Vagina (tissue), 2 donors: ENCODE data around the gene SRI. TPM values are rescaled to one million over a fixed set of nuclear protein-coding genes. Genes with fewer than 3 reads are reported as not detected.

ENCODE experiments used
- DNase-seq, 2 donors: peaks; one replicate each; pipeline ENCODE4 v3.0.0-alpha.2; 2017; ENCODE audit errors: extremely low spot score in 2 of 2
- H3K27ac ChIP-seq: fragments of 200-600 bp; sonication (generic); one replicate; pipeline ENCODE4 v1.5.1; 2019
- H3K27me3 ChIP-seq: fragments of 200-600 bp; sonication (generic); one replicate; pipeline ENCODE4 v1.5.1; 2019
- H3K36me3 ChIP-seq, 2 donors: fragments of 200-600 bp; sonication (generic); one replicate each; pipeline ENCODE4 v1.5.1; 2017 to 2019
- H3K4me1 ChIP-seq: fragments of 200-600 bp; sonication (generic); one replicate; pipeline ENCODE4 v1.5.1; 2019
- H3K4me3 ChIP-seq, 2 donors: fragments of 200-600 bp; sonication (generic); 1 replicate in 1 of 2; 2 replicates in 1 of 2; pipeline ENCODE4 v1.5.1; 2016 to 2019
- H3K9me3 ChIP-seq: fragments of 200-600 bp; sonication (generic); one replicate; pipeline ENCODE4 v1.5.1; 2019
- POLR2A ChIP-seq, 2 donors: fragments of 450-650 bp; IDR thresholded peaks; one replicate each; pipeline ENCODE4 v1.6.1; 2017; ENCODE audit warnings: antibody characterized with exemption in 2 of 2, mild to moderate bottlenecking in 2 of 2, moderate library complexity in 2 of 2
- POLR2AphosphoS5 ChIP-seq, 2 donors: sonication (generic); formaldehyde crosslinking; IDR thresholded peaks; one replicate each; pipeline ENCODE4 v1.9.0; 2017; ENCODE audit warnings: antibody characterized with exemption in 2 of 2, mild to moderate bottlenecking in 2 of 2, low read depth in 1 of 2; ENCODE audit not compliant: insufficient read depth in 1 of 2
- intact Hi-C: fragments of 100-400 bp; cut with DNase I; formaldehyde crosslinking; loops from one replicate; pipeline ENCODE4 v1.15.1; 2023
- total RNA-seq: library from RNA; depleted of rRNA; stranded (reverse); fragments of >200 nt; gene quantifications from one replicate; pipeline ENCODE4 v1.2.3, GENCODE V29; 2016
- TF ChIP-seq, protein P1 (sequence below), 3 experiments: fragments of 450-650 bp in 2 of 3; fragments of 200-600 bp in 1 of 3; sonication (generic) in 1 of 3; IDR thresholded peaks; one replicate each; pipeline ENCODE4 v1.5.1; 2017 to 2019; ENCODE audit warnings: antibody characterized with exemption in 3 of 3, mild to moderate bottlenecking in 2 of 3, moderate library complexity in 2 of 3

Gene SRI
- total RNA-seq, 1 donor from 2014 or later = 53.0 TPM

DNA sequence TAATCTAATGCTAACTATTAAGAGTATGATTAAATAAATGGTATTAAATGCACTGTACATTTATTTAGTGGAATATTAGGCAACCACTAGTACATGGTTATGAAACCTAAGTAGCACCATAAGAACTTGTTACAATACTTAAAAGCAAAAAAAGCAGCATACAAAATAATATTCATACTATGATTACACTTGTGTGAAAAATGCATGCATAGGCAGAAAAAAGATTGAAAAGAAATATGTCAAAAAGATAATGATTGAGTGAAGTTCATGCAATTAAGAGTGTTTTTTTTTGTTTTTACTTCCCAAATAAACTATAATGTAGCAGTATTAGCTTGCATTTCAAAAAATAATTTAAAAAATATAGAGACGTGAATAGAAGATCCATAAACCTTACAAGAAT lies 20.0 kb upstream of the SRI start:
- TF ChIP-seq, protein P1, sequence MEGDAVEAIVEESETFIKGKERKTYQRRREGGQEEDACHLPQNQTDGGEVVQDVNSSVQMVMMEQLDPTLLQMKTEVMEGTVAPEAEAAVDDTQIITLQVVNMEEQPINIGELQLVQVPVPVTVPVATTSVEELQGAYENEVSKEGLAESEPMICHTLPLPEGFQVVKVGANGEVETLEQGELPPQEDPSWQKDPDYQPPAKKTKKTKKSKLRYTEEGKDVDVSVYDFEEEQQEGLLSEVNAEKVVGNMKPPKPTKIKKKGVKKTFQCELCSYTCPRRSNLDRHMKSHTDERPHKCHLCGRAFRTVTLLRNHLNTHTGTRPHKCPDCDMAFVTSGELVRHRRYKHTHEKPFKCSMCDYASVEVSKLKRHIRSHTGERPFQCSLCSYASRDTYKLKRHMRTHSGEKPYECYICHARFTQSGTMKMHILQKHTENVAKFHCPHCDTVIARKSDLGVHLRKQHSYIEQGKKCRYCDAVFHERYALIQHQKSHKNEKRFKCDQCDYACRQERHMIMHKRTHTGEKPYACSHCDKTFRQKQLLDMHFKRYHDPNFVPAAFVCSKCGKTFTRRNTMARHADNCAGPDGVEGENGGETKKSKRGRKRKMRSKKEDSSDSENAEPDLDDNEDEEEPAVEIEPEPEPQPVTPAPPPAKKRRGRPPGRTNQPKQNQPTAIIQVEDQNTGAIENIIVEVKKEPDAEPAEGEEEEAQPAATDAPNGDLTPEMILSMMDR (IDR thresholded peaks at IDR 0.05) = no peak
- no peak for TF ChIP-seq POLR2A (IDR thresholded peaks at IDR 0.05)
- no peak for TF ChIP-seq POLR2AphosphoS5 (IDR thresholded peaks at IDR 0.05; ENCODE audit: insufficient read depth in 1 of 2, low read depth in 1 of 2)
- no peaks in the 10 kb centered on the region for H3K36me3 ChIP-seq
- no peaks in the 10 kb centered on the region for H3K4me1 ChIP-seq
- no peak overlapping the region for H3K27ac ChIP-seq
- no peaks in the 10 kb centered on the region for H3K27me3 ChIP-seq
- intact Hi-C loops = no loop called here
- H3K4me3 ChIP-seq = no peak overlapping the region
- no peak for DNase-seq
- H3K9me3 ChIP-seq = no peaks in the 10 kb centered on the region

DNA sequence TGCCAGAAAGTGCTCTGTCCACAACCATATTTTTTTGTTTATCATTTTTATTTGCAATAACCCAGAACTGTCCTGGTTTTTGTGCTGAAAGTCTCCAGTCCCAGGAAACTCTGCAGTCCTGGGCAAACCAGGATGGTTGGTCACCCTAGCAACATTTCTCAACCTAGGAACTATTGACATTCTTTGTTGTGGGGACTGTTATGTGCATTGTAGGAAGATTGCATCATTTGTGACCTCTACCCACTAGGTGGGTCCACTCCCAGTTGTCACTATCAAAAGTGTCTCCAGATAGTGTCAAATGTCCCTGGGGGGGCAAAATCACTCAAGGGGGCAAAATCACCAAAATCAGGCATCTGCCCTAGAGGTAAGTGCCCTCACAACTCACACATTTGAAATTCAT lies 14.0 kb upstream of the SRI start:
- Histone ChIP-seq H3K9me3 (no peaks in the 10 kb centered on the region), H3K4me1 (no peaks in the 10 kb centered on the region), H3K4me3 (no peak overlapping the region), H3K27ac (no peak overlapping the region), H3K27me3 (no peaks in the 10 kb centered on the region), H3K36me3 (no peaks in the 10 kb centered on the region)
- intact Hi-C loops = no loop called here
- TF ChIP-seq POLR2AphosphoS5 (IDR thresholded peaks at IDR 0.05; ENCODE audit: insufficient read depth in 1 of 2, low read depth in 1 of 2) (no peak), POLR2A (IDR thresholded peaks at IDR 0.05) (no peak)
- TF ChIP-seq, protein P1 (IDR thresholded peaks at IDR 0.05) = no peak
- DNase-seq = no peak

DNA sequence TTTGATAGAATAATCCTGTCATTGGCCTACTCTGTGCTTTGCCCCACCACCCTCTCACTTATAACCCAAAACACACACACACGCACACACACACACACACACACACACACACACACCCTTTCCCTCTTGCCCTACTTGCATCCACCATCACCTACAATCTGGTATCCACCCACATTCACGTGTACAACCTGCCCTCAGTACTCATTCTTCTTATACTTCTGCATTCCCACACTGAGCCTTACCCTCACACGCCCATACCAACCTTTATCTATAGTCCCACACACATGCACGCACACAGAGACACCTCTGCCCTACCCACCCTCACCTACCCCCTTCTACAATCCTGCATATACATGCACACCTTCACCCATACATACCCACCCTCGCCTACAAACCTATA lies 10.8 kb upstream of the SRI start:
- Histone ChIP-seq H3K9me3 (no peaks in the 10 kb centered on the region), H3K4me3 (no peak overlapping the region), H3K36me3 (no peaks in the 10 kb centered on the region), H3K27ac (no peak overlapping the region), H3K27me3 (no peaks in the 10 kb centered on the region), H3K4me1 (no peaks in the 10 kb centered on the region)
- no peak for TF ChIP-seq POLR2AphosphoS5 (IDR thresholded peaks at IDR 0.05; ENCODE audit: insufficient read depth in 1 of 2, low read depth in 1 of 2)
- no peak for TF ChIP-seq POLR2A (IDR thresholded peaks at IDR 0.05)
- TF ChIP-seq, protein P1 (IDR thresholded peaks at IDR 0.05) = no peak
- DNase-seq = no peak
- intact Hi-C loops = no loop called here

DNA sequence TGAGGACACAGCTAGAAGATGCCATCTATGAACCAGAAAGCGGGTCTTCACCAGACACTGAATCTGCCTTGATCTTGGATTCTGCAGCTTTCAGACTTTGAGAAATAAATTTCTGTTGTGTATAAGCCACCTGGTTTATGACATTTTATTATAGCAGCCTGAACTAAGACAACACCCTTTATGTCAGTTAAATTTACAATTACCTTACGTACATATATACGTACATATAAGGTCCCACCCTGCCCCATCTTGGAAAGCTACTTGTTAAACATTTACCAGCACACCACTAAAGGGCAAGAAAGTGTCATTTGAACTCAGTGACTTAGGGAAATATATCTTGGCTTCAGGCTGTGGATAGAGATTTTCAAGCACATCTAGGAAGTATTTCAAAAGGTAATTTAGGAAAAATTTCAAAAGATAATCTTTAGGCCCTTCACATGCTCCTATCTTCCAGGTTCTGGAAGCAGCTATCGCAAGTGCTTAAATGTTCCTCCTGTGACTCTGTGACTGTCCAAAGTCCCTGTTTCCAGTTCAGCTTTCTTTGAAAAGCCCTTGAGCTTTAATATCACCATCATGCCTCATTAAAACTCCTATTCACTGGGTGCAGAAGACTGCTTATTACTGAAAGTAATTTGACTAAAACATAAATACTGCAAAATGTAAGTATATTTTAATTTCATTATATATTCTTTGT lies 9.6 kb upstream of the SRI start:
- no peak overlapping the region for H3K27ac ChIP-seq
- no peak overlapping the region for H3K4me3 ChIP-seq
- TF ChIP-seq POLR2A (IDR thresholded peaks at IDR 0.05) = no peak
- TF ChIP-seq, protein P1 (IDR thresholded peaks at IDR 0.05) = no peak
- no peak for TF ChIP-seq POLR2AphosphoS5 (IDR thresholded peaks at IDR 0.05; ENCODE audit: insufficient read depth in 1 of 2, low read depth in 1 of 2)
- no peaks in the 10 kb centered on the region for H3K9me3 ChIP-seq
- H3K4me1 ChIP-seq = no peaks in the 10 kb centered on the region
- no peak for DNase-seq
- no peaks in the 10 kb centered on the region for H3K36me3 ChIP-seq
- intact Hi-C loops = no loop called here
- no peaks in the 10 kb centered on the region for H3K27me3 ChIP-seq

DNA sequence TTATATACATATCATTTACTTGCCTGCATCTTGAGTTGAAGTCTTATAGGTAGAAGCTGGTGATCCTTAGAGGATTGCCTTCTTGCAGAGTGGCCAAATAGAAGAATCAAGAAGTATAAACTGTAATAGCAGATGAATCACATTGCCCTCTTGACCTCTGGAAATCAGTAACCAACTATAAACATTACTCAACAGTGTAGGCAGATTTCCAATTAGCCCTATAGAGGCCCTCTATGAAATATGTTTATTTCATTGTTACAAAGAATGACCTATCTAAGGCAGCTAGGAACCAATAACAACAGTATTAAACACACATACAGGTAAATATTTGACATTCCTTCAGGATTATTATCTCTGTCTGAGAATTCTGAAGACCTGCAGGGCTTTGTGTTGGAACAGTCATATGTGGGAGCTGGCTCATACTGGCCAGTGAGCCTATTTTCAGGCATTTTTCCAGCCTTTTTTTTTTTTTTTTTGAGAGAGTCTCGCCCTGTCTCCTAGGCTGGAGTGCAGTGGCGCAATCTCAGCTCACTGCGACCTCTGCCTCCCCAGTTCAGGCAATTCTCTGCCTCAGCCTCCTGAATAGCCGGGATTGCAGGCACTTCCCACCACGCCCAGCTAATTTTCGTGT lies 7.2 kb upstream of the SRI start:
- intact Hi-C loops = no loop called here
- no peaks in the 10 kb centered on the region for H3K27me3 ChIP-seq
- DNase-seq = no peak
- no peak overlapping the region for H3K27ac ChIP-seq
- no peak for TF ChIP-seq POLR2AphosphoS5 (IDR thresholded peaks at IDR 0.05; ENCODE audit: insufficient read depth in 1 of 2, low read depth in 1 of 2)
- H3K9me3 ChIP-seq = no peaks in the 10 kb centered on the region
- H3K4me3 ChIP-seq = no peak overlapping the region
- H3K4me1 ChIP-seq = no peaks in the 10 kb centered on the region
- H3K36me3 ChIP-seq = no peaks in the 10 kb centered on the region
